SK-N-MC (cell line): ENCODE results near the gene DHFR.
"Not testable (repeated sequence)": the region's sequence is repeated elsewhere in the genome, so short reads cannot be mapped to it uniquely, and the experiment has no call there.

Experiments used
- DNase-seq: peaks from one replicate; pipeline ENCODE4 v3.0.0-alpha.2; 2011; ENCODE audit warnings: low read depth, low spot score
- H3K27ac ChIP-seq: fragments of 200-600 bp; sonication (generic); 2 replicates; pipeline ENCODE4 v1.5.1; 2016; ENCODE audit warnings: mixed run types
- H3K36me3 ChIP-seq: fragments of 200-600 bp; sonication (generic); 2 replicates; pipeline ENCODE4 v1.6.1; 2017; ENCODE audit warnings: antibody characterized with exemption, low read length, mixed read lengths; ENCODE audit not compliant: insufficient read depth
- H3K4me3 ChIP-seq: fragments of 200-600 bp; sonication (generic); 2 replicates; pipeline ENCODE4 v1.5.1; 2016
- H3K9ac ChIP-seq: fragments of 200-600 bp; sonication (generic); 2 replicates; pipeline ENCODE4 v1.8.0; 2017; ENCODE audit warnings: mixed run types, mixed read lengths; ENCODE audit not compliant: insufficient read length
- H3K9me3 ChIP-seq: fragments of 200-600 bp; sonication (generic); 2 replicates; pipeline ENCODE4 v1.6.1; 2017; ENCODE audit warnings: low read depth, mild to moderate bottlenecking, antibody characterized with exemption, low read length, moderate library complexity, mixed read lengths
- EZH2 ChIP-seq: fragments of 200-600 bp; sonication (generic); IDR thresholded peaks from one replicate; pipeline ENCODE4 v1.6.1; 2017; ENCODE audit warnings: antibody characterized with exemption
- FOXP2 ChIP-seq: optimal IDR thresholded peaks from 2 replicates; pipeline ENCODE3; 2011; ENCODE audit warnings: mild to moderate bottlenecking, moderate library complexity; ENCODE audit not compliant: insufficient read depth; ENCODE audit errors: extremely low read length, control extremely low read depth
- POLR2AphosphoS5 ChIP-seq: IDR thresholded peaks from 2 replicates; pipeline ENCODE4 v1.6.1; 2012; ENCODE audit warnings: mild to moderate bottlenecking, low read depth, low read length, borderline replicate concordance

The DHFR gene

GRCh38 chr5:80665057-80665456 lies 10.3 kb upstream of the DHFR start:
- no peaks in the 10 kb centered on the region for H3K9me3 ChIP-seq
- DNase-seq = no peak
- no peak overlapping the region for H3K27ac ChIP-seq
- peaks cover 63% of the 10 kb centered on the region for H3K36me3 ChIP-seq
- no peak overlapping the region for H3K9ac ChIP-seq
- TF ChIP-seq EZH2 = no peak
- no peak for TF ChIP-seq FOXP2
- no peak for TF ChIP-seq POLR2AphosphoS5
- no peak overlapping the region for H3K4me3 ChIP-seq

DNA sequence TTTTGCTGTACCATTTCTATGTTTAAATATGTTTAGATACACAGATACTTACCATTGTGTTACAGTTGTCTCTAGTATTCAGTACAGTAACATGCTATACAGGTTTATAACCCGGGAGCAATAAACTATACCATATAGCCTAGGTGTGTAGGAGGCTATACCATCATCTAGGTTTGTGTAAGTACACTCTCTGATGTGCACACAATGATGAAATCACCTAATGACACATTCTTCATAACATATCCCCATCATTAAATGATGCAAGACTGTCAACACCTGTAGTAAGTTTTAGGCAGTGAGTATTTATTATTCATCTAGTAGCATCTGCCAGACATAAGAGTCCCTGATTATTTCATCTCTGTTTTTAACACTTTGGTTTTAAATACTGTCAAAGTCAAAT lies 7.3 kb upstream of the DHFR start:
- no peak overlapping the region for H3K9ac ChIP-seq
- no peak for TF ChIP-seq EZH2
- TF ChIP-seq POLR2AphosphoS5 = no peak
- no peak for TF ChIP-seq FOXP2
- H3K36me3 ChIP-seq = peaks cover 83% of the 10 kb centered on the region
- DNase-seq = no peak
- H3K4me3 ChIP-seq = no peak overlapping the region
- H3K27ac ChIP-seq = no peak overlapping the region
- H3K9me3 ChIP-seq = no peaks in the 10 kb centered on the region

DNA sequence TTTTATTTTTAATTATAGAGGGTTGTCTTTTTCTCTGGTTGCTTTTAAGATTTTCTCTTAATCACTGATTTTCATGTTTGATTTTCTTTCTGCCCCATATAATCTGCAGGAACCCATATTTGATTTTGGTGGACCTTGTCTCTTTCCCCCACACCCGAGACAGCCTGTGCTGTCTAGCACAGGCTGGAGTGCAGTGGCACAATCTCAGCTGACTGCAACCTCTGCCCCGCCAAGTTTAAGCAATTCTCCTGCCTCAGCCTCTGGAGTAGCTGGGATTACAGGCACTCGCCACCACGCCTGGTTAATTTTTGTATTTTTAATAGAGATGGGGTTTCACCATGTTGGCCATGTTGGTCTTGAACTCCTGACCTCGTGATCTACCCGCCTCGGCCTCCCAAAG lies 5.9 kb upstream of the DHFR start:
- not testable (repeated sequence) for DNase-seq, H3K4me3 ChIP-seq, H3K27ac ChIP-seq, H3K9me3 ChIP-seq, H3K9ac ChIP-seq
- peaks cover 79% of the 10 kb centered on the region for H3K36me3 ChIP-seq

GRCh38 chr5:80659106-80659505 lies 4.3 kb upstream of the DHFR start:
- no peak overlapping the region for H3K4me3 ChIP-seq
- H3K9ac ChIP-seq = no peak overlapping the region
- H3K27ac ChIP-seq = no peak overlapping the region
- H3K9me3 ChIP-seq = no peaks in the 10 kb centered on the region
- DNase-seq = no peak
- peaks cover 70% of the 10 kb centered on the region for H3K36me3 ChIP-seq
- no peak for TF ChIP-seq FOXP2
- TF ChIP-seq EZH2 = no peak
- no peak for TF ChIP-seq POLR2AphosphoS5

DNA sequence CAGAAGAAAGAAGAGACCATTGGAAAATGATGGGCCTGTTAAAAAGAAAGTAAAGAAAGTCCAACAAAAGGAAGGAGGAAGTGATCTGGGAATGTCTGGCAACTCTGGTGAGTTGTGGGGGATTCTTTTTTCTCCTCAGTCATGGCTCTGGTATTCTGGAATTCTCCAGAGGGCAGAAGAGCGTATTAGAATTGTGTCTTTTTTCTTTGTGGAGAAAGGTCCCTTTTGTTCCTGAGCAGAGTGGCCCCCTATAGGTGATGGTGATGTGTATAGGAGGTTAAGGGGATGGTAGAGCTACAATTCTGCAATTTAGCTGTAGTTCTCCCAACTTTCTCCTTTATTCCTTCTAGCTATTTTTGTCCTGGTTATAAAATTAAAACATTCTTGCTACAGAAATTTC lies 1.6 kb upstream of the DHFR start:
- Histone ChIP-seq H3K4me3 (no peak overlapping the region), H3K9ac (peak overlapping the region; percentile 78), H3K36me3 (peaks cover 63% of the 10 kb centered on the region), H3K9me3 (no peaks in the 10 kb centered on the region), H3K27ac (no peak overlapping the region)
- no peak for DNase-seq
- TF ChIP-seq POLR2AphosphoS5 = no peak
- TF ChIP-seq FOXP2 = no peak
- TF ChIP-seq EZH2 = no peak

GRCh38 chr5:80655231-80655774 lies 520 bp upstream of the DHFR start:
- Histone ChIP-seq H3K9me3 (no peaks in the 10 kb centered on the region), H3K27ac (no peak overlapping the region), H3K9ac (peak overlapping the region; percentile 78), H3K36me3 (peaks cover 51% of the 10 kb centered on the region), H3K4me3 (peak overlapping the region; percentile 99)
- DNase-seq = no peak
- TF ChIP-seq FOXP2 = no peak
- TF ChIP-seq EZH2 = no peak
- no peak for TF ChIP-seq POLR2AphosphoS5

DNA sequence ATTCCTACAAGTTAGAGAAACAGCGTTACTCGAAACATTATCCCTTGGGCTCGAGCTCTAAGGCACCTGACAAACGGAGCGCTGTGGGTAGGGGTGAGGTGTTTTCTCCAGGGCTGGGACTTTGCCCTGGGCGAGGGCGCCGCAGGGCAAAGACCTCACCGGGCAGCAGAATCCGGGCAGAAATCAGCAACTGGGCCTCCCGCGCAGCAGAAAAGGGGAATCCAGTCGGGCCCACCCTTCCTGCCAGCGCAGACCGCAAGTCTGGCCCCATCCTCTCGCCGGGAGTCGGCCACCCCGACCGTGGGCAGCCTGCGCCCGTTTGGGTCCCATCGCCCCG lies 761 bp downstream of the DHFR start:
- TF ChIP-seq EZH2 = no peak
- no peak for TF ChIP-seq POLR2AphosphoS5
- TF ChIP-seq FOXP2 = no peak
- Histone ChIP-seq H3K27ac (0 out of 2 replicates have a peak overlapping the region, but pooled peaks have one; percentile 2), H3K4me3 (peak overlapping the region; percentile 99), H3K9ac (peak overlapping the region; percentile 96), H3K36me3 (peaks cover 39% of the 10 kb centered on the region), H3K9me3 (no peaks in the 10 kb centered on the region)
- no peak for DNase-seq

- Histone ChIP-seq H3K36me3 (peaks cover 33% of the 10 kb centered on the region), H3K9ac (peak overlapping the region; percentile 96), H3K4me3 (peak overlapping the region; percentile 99), H3K9me3 (no peaks in the 10 kb centered on the region), H3K27ac (no peak overlapping the region)
- DNase-seq = no peak
- TF ChIP-seq FOXP2 = no peak
Measured at GRCh38 chr5:80653502-80653901, 1.3 kb downstream of the DHFR start.

DNA sequence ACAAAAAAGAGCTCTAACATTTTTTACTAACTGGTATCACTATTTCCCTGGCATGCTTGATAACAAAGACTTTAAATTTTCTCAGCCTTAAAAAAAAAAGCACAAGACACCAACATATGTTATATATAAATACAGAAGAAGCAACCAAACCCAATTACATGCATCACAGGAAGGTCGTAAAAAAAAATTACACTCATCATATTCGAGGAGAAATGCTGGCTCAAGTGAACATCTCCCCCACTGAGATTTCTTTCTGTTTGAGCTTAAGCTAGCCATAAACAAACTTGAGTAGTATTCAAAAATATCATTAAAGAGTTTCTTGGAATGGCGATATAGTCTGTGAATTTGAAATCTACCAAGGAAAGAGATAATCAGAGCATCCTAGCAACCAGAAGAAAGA lies 7.9 kb downstream of the DHFR start:
- Histone ChIP-seq H3K4me3 (peak overlapping the region; percentile 52), H3K27ac (peak overlapping the region; percentile 85), H3K9me3 (no peaks in the 10 kb centered on the region; the same call in 1 of the 2 replicates), H3K36me3 (peaks cover 48% of the 10 kb centered on the region), H3K9ac (no peak overlapping the region)
- TF ChIP-seq POLR2AphosphoS5 (peak; percentile 50; the same call in 1 of the 2 replicates), EZH2 (no peak), FOXP2 (peak; percentile 16)
- peak; percentile 91 for DNase-seq
